Measurements from ENCODE around the gene C1QTNF6.

The C1QTNF6 gene

DNA sequence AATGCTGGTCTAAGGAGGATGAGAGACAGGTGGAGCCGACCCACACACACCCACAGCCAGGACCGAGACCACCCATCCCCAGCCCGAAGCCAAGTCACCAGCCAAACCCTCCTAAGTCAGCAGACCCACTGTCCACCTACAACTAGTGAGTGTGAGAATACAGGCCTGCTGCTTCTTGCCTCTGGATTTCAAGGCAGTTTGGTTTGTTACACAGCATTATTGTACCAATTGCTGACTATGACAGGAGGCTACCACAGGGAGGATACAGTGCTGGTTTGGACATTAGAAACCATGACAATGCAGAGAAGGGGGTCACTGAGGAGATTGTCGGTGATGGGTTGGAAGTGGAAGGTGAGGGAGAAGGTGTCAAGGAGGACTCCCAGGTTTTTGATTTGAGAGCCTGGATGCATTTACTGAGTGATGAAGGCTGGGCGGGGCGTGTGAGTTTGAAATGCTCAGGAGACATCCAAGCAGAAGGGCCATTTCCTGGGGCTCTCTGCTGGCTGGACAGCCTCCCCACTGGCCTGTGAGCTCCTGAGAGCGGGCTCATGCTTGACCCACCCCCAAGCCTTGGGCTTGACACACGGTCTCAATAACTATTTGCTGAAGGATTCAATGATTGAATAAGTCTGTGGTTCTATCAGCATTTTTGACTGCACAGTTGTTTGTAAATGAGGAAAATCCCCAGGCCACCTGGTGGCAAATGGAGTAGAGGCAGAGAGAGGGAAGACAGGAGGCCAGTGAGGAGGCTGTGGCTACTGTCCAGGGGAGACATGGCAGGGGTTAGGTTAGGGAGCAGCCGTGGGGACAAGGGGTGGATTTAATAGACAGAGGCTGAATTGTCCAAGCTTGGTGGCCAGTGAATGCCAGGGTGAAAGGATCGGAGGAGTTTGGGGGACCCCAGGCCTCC, 33.6 kb upstream of the C1QTNF6 start:
- DNase-seq (ENCODE audit: low read depth): no peak
- no peak overlapping the region for H3K4me3 ChIP-seq (ENCODE audit: low read depth, low read length)
- TF ChIP-seq, protein P1, sequence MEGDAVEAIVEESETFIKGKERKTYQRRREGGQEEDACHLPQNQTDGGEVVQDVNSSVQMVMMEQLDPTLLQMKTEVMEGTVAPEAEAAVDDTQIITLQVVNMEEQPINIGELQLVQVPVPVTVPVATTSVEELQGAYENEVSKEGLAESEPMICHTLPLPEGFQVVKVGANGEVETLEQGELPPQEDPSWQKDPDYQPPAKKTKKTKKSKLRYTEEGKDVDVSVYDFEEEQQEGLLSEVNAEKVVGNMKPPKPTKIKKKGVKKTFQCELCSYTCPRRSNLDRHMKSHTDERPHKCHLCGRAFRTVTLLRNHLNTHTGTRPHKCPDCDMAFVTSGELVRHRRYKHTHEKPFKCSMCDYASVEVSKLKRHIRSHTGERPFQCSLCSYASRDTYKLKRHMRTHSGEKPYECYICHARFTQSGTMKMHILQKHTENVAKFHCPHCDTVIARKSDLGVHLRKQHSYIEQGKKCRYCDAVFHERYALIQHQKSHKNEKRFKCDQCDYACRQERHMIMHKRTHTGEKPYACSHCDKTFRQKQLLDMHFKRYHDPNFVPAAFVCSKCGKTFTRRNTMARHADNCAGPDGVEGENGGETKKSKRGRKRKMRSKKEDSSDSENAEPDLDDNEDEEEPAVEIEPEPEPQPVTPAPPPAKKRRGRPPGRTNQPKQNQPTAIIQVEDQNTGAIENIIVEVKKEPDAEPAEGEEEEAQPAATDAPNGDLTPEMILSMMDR (IDR thresholded peaks at IDR 0.05; ENCODE audit: control insufficient read depth, extremely low read depth, insufficient read depth): no peak

DNA sequence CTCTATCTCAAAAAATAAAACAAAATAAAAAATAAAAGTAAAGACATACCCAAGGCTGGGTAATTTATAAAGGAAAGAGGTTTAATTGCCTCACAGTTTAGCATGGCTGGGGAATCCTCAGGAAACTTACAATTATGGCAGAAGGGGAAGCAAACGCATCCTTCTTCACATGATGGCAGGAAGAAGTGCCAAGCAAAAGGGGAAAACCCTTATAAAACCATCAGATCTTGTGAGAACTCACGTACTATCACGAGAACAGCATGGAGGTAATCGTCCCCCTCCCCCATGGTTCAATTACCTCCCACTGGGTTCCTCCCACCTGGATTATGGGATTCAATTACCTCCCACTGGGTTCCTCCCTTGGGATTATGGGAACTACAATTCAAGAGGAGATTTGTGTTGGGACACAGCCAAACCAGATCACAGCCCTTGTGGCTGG, 32.5 kb upstream of the C1QTNF6 start:
- TF ChIP-seq, protein P1 (IDR thresholded peaks at IDR 0.05; ENCODE audit: control insufficient read depth, extremely low read depth, insufficient read depth): no peak
- DNase-seq (ENCODE audit: low read depth): no peak
- no peak overlapping the region for H3K4me3 ChIP-seq (ENCODE audit: low read depth, low read length)

DNA sequence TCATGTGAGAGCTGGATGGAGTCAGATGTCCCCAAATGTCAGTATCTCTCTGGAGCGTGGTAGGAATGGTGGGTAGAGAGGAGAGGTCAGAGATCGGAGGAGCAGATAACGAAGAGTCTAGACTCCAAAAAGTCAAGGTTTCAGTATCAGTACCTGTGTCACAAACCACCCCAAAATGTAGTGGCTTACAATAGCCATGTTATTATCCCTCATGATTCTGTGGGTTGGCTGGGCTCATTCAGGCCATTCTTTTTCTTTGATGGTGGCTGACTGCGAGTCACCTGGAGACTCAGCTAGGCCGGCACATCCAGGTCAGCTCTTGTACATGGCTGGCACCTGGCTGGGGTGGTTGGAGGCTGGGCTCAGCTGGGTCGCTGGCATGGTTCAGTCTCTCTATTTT, 31.5 kb upstream of the C1QTNF6 start:
- TF ChIP-seq, protein P1 (IDR thresholded peaks at IDR 0.05; ENCODE audit: control insufficient read depth, extremely low read depth, insufficient read depth): no peak
- H3K4me3 ChIP-seq (ENCODE audit: low read depth, low read length): no peak overlapping the region
- no peak for DNase-seq (ENCODE audit: low read depth)

DNA sequence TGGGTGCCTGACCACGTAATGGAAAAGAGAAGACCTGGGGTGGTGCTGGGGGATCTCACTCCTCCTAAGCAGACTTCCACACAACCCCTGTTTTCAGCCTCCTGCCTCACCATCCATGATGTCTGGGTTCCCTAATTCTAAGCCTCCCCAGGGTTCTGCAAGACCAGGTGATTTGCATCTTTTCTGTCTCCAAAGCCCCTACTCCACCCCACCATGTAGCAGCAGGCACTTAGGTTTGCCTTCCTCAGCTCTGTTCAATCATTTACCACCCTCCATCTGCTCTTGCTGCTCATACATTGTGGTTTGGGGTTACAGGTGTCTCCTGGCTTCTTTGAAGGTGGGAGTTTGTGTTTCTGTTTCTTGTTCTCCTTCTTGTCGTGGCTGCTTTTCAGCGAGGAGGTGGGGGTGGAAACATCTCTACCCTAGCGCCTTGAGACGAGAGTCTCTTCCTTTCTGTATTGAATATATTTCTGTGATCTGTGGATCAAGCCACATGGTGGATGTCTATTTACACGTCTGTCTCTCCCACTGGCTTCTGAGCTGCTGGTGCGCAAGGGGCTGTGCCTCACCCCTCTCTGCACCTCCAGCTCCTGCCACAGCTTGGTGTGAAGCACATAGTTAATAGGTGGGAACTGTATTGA, 30.8 kb upstream of the C1QTNF6 start:
- DNase-seq (ENCODE audit: low read depth): no peak
- TF ChIP-seq, protein P1 (IDR thresholded peaks at IDR 0.05; ENCODE audit: control insufficient read depth, extremely low read depth, insufficient read depth): no peak
- H3K4me3 ChIP-seq (ENCODE audit: low read depth, low read length): no peak overlapping the region

DNA sequence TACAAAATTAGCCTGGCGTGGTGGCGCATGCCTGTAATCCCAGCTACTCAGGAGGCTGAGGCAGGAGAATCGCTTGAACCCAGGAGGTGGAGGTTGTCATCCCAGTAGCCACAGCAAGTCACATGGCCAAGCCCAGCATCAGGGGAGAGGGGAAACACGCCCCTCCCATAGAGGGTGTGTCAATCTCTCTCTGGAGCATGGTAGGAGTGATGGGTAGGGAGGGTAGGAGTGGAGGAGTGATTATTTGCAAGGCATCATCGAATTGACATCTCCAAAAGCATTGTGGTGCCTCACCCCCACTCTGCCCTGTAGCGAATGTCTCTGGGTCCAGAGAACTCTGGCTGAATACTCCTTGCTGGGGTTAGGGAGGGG, 30.3 kb upstream of the C1QTNF6 start:
- TF ChIP-seq, protein P1 (IDR thresholded peaks at IDR 0.05; ENCODE audit: control insufficient read depth, extremely low read depth, insufficient read depth): no peak
- no peak overlapping the region for H3K4me3 ChIP-seq (ENCODE audit: low read depth, low read length)

DNA sequence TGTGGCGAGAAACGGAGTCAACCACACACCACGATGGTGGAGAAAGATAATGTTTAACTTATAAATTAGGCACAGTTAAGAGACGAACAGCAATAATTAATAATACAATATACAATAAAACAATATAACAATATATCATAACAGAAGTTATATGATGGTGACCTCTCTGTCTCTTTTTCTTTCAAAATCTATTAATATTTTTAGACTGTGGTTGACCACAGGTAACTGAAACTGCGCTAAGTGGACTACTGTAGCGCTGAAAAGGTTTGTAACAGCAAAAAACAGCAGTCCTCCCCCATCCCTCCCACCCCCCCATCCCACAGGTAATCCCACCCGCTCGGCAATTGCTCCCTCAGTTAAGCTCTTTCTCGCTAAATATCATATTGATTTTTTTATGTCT, 27.8 kb upstream of the C1QTNF6 start:
- H3K4me3 ChIP-seq (ENCODE audit: low read depth, low read length): no peak overlapping the region

More for the DNA sequence above, 30.3 kb upstream of the C1QTNF6 start:
- DNase-seq (ENCODE audit: low read depth): no peak

More for the DNA sequence above, 27.8 kb upstream of the C1QTNF6 start:
- DNase-seq (ENCODE audit: low read depth): no peak
- TF ChIP-seq, protein P1 (IDR thresholded peaks at IDR 0.05; ENCODE audit: control insufficient read depth, extremely low read depth, insufficient read depth): no peak

Measured in LNCaP clone FGC (cell line).